WERI-Rb-1 (cell line): ENCODE data around the gene HMGA1.
"Not testable (repeated sequence)": the region's sequence is repeated elsewhere in the genome, so short reads cannot be mapped to it uniquely, and the experiment has no call there.

ENCODE experiments used
- DNase-seq: peaks from one replicate; pipeline ENCODE4 v3.0.0-alpha.2; 2020
- H3K27ac ChIP-seq: fragments of 250-450 bp; sonication (Bioruptor Pico); 2 replicates; pipeline ENCODE4 v1.5.1; 2020; ENCODE audit warnings: mild to moderate bottlenecking, moderate library complexity
- H3K27me3 ChIP-seq: fragments of 250-450 bp; sonication (Bioruptor Pico); 2 replicates; pipeline ENCODE4 v1.5.1; 2021; ENCODE audit warnings: mild to moderate bottlenecking, low read depth, moderate library complexity; ENCODE audit not compliant: insufficient read depth, severe bottlenecking
- H3K36me3 ChIP-seq: fragments of 250-450 bp; sonication (Bioruptor Pico); 2 replicates; pipeline ENCODE4 v1.5.1; 2020; ENCODE audit warnings: mild to moderate bottlenecking, moderate library complexity
- H3K4me3 ChIP-seq: 2 replicates; pipeline ENCODE4 v1.5.1; 2011; ENCODE audit warnings: low read depth, mild to moderate bottlenecking, control low read depth, low read length
- H3K9me3 ChIP-seq: fragments of 250-450 bp; sonication (Bioruptor Pico); 2 replicates; pipeline ENCODE4 v1.5.1; 2021; ENCODE audit warnings: mild to moderate bottlenecking, moderate library complexity; ENCODE audit not compliant: severe bottlenecking
- TF ChIP-seq, protein P1 (sequence below): IDR thresholded peaks from 2 replicates; pipeline ENCODE4 v1.5.1; 2011; ENCODE audit warnings: low read depth, mild to moderate bottlenecking, control low read depth, inconsistent platforms, low read length

Gene HMGA1

DNA sequence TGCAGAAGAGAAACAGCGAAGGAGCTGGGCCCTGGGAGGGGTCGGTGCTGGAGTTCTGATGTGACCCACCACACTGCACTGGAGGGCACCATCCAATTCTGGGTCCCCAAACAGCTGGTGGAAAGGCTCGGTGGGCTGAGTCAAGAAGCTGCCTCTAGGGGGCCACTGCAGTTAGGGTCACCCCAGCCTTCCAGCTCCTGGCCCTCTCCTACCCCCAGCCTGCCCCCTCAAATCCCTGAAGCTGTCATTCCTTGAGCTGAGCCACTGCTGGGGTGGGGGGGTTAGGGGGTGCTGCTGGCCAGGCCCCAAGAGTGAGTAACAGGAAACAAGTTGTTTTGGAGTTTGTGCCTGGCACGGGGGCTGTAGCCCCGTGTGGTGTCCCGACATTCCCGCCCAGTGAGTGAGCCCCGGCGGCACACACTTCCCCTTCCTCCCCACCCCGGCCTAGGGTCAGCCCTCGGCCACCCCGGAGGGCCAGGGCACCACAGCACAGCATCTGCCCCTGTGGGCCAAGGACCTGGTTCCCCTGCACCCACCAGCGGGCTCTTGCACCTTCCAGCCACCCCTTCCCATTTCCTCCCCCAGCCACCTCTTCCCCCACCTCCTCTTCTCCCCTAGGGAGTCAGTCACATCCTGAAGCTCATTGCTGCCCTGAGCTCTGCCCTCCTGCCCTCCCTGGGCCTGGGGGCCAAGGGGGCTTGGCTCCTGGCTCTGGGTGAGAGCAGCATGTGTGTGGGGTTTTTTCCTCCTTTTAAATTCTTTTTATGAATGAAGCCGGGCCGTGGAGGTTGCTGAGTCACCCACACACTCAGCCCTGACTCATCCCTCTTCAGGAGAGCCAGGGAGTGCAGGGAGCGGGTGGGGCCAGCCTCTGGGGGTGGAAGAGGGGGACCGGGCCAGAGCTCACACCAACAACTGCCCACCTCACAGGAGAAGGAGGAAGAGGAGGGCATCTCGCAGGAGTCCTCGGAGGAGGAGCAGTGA lies 7.5 kb downstream of the HMGA1 start:
- Histone ChIP-seq H3K36me3 (peaks cover 64% of the 10 kb centered on the region), H3K27ac (peak overlapping the region; percentile 25), H3K27me3 (no peaks in the 10 kb centered on the region), H3K4me3 (no peak overlapping the region), H3K9me3 (no peaks in the 10 kb centered on the region)
- TF ChIP-seq, protein P1, sequence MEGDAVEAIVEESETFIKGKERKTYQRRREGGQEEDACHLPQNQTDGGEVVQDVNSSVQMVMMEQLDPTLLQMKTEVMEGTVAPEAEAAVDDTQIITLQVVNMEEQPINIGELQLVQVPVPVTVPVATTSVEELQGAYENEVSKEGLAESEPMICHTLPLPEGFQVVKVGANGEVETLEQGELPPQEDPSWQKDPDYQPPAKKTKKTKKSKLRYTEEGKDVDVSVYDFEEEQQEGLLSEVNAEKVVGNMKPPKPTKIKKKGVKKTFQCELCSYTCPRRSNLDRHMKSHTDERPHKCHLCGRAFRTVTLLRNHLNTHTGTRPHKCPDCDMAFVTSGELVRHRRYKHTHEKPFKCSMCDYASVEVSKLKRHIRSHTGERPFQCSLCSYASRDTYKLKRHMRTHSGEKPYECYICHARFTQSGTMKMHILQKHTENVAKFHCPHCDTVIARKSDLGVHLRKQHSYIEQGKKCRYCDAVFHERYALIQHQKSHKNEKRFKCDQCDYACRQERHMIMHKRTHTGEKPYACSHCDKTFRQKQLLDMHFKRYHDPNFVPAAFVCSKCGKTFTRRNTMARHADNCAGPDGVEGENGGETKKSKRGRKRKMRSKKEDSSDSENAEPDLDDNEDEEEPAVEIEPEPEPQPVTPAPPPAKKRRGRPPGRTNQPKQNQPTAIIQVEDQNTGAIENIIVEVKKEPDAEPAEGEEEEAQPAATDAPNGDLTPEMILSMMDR, result peak; percentile 79
- peak; percentile 48 for DNase-seq

DNA sequence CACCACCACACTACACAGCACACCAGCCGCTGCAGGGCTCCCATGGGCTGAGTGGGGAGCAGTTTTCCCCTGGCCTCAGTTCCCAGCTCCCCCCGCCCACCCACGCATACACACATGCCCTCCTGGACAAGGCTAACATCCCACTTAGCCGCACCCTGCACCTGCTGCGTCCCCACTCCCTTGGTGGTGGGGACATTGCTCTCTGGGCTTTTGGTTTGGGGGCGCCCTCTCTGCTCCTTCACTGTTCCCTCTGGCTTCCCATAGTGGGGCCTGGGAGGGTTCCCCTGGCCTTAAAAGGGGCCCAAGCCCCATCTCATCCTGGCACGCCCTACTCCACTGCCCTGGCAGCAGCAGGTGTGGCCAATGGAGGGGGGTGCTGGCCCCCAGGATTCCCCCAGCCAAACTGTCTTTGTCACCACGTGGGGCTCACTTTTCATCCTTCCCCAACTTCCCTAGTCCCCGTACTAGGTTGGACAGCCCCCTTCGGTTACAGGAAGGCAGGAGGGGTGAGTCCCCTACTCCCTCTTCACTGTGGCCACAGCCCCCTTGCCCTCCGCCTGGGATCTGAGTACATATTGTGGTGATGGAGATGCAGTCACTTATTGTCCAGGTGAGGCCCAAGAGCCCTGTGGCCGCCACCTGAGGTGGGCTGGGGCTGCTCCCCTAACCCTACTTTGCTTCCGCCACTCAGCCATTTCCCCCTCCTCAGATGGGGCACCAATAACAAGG lies 8.5 kb downstream of the HMGA1 start:
- not testable (repeated sequence) for H3K4me3 ChIP-seq, H3K27me3 ChIP-seq, H3K27ac ChIP-seq, H3K9me3 ChIP-seq, DNase-seq
- H3K36me3 ChIP-seq, result peaks cover 54% of the 10 kb centered on the region

DNA sequence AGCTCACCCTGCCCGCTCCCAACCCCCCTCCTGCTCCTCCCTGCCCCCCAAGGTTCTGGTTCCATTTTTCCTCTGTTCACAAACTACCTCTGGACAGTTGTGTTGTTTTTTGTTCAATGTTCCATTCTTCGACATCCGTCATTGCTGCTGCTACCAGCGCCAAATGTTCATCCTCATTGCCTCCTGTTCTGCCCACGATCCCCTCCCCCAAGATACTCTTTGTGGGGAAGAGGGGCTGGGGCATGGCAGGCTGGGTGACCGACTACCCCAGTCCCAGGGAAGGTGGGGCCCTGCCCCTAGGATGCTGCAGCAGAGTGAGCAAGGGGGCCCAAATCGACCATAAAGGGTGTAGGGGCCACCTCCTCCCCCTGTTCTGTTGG lies 9.1 kb downstream of the HMGA1 start:
- Histone ChIP-seq H3K36me3 (peaks cover 48% of the 10 kb centered on the region), H3K27ac (peak overlapping the region; percentile 50)
- not testable (repeated sequence) for H3K9me3 ChIP-seq, H3K27me3 ChIP-seq, H3K4me3 ChIP-seq, DNase-seq

DNA sequence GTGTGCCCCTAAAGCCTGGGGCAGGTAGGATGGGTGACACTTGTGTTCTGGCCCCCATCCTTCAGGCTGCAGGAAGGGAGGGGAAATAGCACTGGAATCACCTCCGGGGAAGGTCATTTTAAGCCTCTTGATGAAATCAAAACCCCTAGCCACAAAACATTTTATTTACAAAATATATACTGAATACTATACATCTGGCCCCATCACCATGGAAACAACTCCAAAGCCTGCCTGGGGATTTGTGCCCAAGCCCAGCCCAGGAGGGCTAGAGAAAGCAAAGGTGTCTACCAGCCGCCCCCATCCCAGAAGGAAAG lies 9.5 kb downstream of the HMGA1 start:
- H3K9me3 ChIP-seq, result no peaks in the 10 kb centered on the region
- peak overlapping the region; percentile 50 for H3K27ac ChIP-seq
- no peak for DNase-seq
- H3K4me3 ChIP-seq, result no peak overlapping the region
- H3K36me3 ChIP-seq, result peaks cover 44% of the 10 kb centered on the region
- H3K27me3 ChIP-seq, result no peaks in the 10 kb centered on the region
- TF ChIP-seq, protein P1, result no peak

DNA sequence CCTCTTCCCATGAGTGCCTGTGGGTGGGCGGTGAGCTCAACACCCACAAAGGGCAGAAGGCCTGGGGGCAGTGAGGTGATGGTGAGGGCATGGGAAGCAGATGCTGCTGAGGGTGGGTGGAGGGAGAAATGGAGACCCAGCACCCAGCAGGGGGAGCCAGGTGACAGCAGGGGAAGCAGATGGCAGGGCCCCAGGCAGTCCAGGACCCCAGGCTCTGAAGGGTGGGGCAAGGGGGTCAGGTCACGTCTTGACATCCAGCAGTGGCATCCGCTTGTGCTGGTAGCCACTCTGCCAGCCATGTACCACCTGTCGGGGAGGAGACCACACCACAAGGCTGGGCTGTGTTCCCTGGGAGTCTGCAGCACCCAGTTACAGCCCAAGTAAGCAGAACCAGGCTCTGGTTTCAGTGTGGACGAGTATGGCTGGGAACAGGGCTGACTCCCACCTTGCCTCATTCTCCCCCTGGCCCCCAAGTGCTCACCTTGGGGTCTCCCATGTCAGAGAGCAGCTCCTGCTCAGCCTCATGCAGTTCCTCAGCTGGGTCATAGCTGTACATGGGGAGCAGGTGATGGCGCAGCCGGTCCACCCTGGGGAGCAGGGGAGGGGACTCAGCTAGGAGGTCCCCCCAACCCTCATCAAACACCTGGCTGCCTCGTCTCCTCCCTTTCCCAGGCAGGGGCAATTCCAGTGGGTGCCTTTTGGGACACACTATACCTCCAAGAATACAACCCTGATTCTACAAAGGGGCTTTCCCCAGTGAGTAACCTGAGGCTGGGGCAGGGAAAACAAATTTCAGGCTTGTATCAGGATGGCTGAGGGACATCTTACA lies 10.1 kb downstream of the HMGA1 start:
- TF ChIP-seq, protein P1, result peak; percentile 98
- Histone ChIP-seq H3K4me3 (no peak overlapping the region), H3K9me3 (no peaks in the 10 kb centered on the region), H3K36me3 (peaks cover 38% of the 10 kb centered on the region), H3K27me3 (no peaks in the 10 kb centered on the region), H3K27ac (peak overlapping the region; percentile 52)
- DNase-seq, result peak; percentile 98

DNA sequence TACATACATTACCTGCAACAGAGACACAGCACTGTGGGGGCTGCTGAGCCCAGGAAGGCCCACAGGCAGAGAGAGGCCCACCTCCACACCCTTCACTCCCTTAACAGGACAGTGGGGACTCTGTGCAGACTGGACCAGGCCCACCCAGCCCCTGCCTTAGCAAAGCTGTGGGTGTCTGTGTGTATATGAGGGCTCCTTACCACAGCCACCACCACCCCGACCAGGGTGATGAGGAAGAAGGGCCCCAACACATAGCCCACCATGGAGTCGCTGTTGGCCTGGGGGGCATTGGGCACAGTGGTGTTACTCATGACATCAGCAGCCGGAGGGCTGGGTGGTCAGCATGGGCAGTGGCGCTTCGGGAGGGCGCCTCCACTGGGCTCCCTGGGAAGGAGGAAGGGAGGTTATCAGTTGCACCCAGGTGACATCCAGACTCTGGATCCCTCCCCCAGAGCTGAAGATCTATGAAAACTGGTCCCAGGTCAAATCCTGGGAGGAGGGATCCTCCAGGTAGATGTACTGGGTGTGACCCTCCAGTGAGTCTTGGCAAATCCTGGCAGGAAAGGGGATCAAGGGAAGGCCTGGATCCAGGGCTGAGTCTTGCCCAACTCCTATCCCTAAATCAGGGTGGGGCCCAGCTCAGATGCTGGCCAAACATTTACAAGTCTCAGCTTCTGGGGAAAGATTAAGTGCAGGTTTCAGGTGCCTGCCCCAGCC lies 11.0 kb downstream of the HMGA1 start:
- TF ChIP-seq, protein P1, result no peak; the same call in 1 of the 2 replicates
- no peaks in the 10 kb centered on the region for H3K27me3 ChIP-seq
- H3K36me3 ChIP-seq, result peaks cover 29% of the 10 kb centered on the region
- H3K27ac ChIP-seq, result peak overlapping the region; percentile 52
- H3K9me3 ChIP-seq, result no peaks in the 10 kb centered on the region
- H3K4me3 ChIP-seq, result no peak overlapping the region; the same call in 1 of the 2 replicates
- no peak for DNase-seq
